ENCODE measurements around the gene SCUBE1. TPM values are rescaled to one million over a fixed set of nuclear protein-coding genes. Genes with fewer than 3 reads are reported as not detected.
A peak's percentile ranks its signal among the peaks of the same experiment; 100 is the strongest.

The SCUBE1 gene
- total RNA-seq (2012; rRNA removed) (not detected in 2 replicates), polyA plus RNA-seq (2012; rRNA removed) (not detected in 2 replicates), Bru-seq, nascent RNA (percentile 1 among the genes with signal in this experiment), BruChase-seq, experiment 1, labeled RNA remaining after a 6-hour chase (percentile 2 among the genes with signal in this experiment), BruChase-seq, experiment 2, labeled RNA remaining after a 2-hour chase (percentile 1 among the genes with signal in this experiment)
- polyA plus RNA-seq (2012; cell fraction: cytosol; rRNA removed), result not detected in 2 replicates
- polyA plus RNA-seq (2012; cell fraction: nucleus; rRNA removed; ENCODE audit: low replicate concordance), result not detected in 2 replicates
- long read RNA-seq, result 0 reads

DNA sequence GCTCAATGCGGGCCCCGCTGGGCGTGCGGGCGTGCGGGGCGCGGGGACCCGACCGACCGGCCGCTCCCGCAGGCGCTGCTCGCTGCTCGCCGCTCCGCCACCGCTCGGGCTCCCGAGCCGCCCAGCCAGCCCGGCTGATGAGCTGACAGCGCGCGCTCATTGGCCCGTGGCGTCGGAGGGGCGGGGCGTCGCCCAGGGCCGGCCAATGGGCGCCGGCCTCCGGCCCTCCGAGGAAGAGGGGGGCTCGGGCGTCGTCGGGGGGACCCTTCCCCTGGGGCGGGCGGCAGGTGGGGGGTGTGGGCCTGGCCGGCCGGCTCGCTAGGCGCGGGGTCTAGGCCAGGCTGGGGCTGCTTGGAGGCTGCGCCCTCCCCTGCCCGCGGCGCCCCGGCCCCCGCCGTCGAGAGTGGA is at the start of gene SCUBE1:
Gene SCUBE1 (minus strand): TSS at position 111 of the 408 bp plus-strand sequence. CDS start 111 bp downstream, outside the sequence.
- H3K9me1 ChIP-seq (ENCODE audit: insufficient read depth, low read length), result no peaks in the 10 kb centered on the region
- H2BK5ac ChIP-seq (ENCODE audit: low read depth, low read length, poor library complexity, severe bottlenecking), result no peak within 1 kb of the TSS
- no peak within 1 kb of the TSS for H4K5ac ChIP-seq (ENCODE audit: low read depth, low read length)
- peaks cover 62% of the 10 kb centered on the region for H3K27me3 ChIP-seq (ENCODE audit: control insufficient read depth, insufficient read depth, low read length)
- H3K23ac ChIP-seq (ENCODE audit: low read depth, low read length), result no peak within 1 kb of the TSS
- no peak within 1 kb of the TSS for H4K91ac ChIP-seq (ENCODE audit: insufficient read depth, low read depth, low read length)
- DNase-seq (no peak), ATAC-seq (ENCODE audit: low read depth) (peak; percentile 86)
- H4K8ac ChIP-seq (ENCODE audit: low read depth in 2 of 2, low read length in 2 of 2), result no peak within 1 kb of the TSS
- intact Hi-C loops (cut with micrococcal nuclease) (no loop called here), dilution Hi-C loops (cut with HindIII; ENCODE audit: low sequenced_read_pairs, unreplicated experiment) (no loop called here), in situ Hi-C loops (cut with MboI; ENCODE audit: low sequenced_read_pairs) (loop anchor here (10.0 kb wide), 1 partner anchor 68 kb away; no protein-coding TSS in a partner anchor)
- CTCF ChIA-PET, result no interaction called here
- no peak within 1 kb of the TSS for H2BK20ac ChIP-seq (ENCODE audit: low read depth, low read length)
- H2AK9ac ChIP-seq (replicated peaks; ENCODE audit: low read depth, low read length, poor library complexity), result no peak within 1 kb of the TSS
- no peak within 1 kb of the TSS for H3K14ac ChIP-seq (replicated peaks; ENCODE audit: low read depth, low read length)
- no peaks in the 10 kb centered on the region for H3K36me3 ChIP-seq (ENCODE audit: control insufficient read depth, insufficient read depth, low read length)
- H3K4me1 ChIP-seq (ENCODE audit: control insufficient read depth, insufficient read depth, low read length), result no peaks in the 10 kb centered on the region
- H3K9me3 ChIP-seq (ENCODE audit: control insufficient read depth, insufficient read depth, low read length), result no peaks in the 10 kb centered on the region
- H3K4me2 ChIP-seq (ENCODE audit: low read depth, low read length), result no peak within 1 kb of the TSS; the same call in 1 of the 2 replicates
- BruUV-seq (replicated peaks), result no TSS peak
- WGBS, 2 experiments (ENCODE audit: extremely low coverage in 2 of 2, insufficient read length in 1 of 2), result 5% methylated on average over 11 of the region's 56 CpGs; no CpG with 5 or more reads in 1 of the 2 experiments
- H2AFZ ChIP-seq (replicated peaks; ENCODE audit: low read length, poor library complexity), result peak within 1 kb of the TSS; percentile 43
- no peak within 1 kb of the TSS for H3K18ac ChIP-seq (ENCODE audit: low read depth, low read length)
- H2AK5ac ChIP-seq (ENCODE audit: low read depth, low read length), result no peak within 1 kb of the TSS
- H3K56ac ChIP-seq (ENCODE audit: extremely low read depth, insufficient read depth, low read length), result no peak within 1 kb of the TSS
- no peak within 1 kb of the TSS for H3K9ac ChIP-seq (ENCODE audit: low read depth, low read length)
- H3K79me1 ChIP-seq (ENCODE audit: low read depth in 1 of 2, low read length in 2 of 2), result no peaks in the 10 kb centered on the region
- H2BK120ac ChIP-seq (ENCODE audit: low read depth, low read length), result no peak within 1 kb of the TSS
- H4K20me1 ChIP-seq (ENCODE audit: insufficient read depth, low read length), result no peaks in the 10 kb centered on the region
- POLR2A ChIA-PET (ENCODE audit: unreplicated experiment), result no interaction called here
- H3K4me3 ChIP-seq (ENCODE audit: insufficient read depth, low read depth, low read length), result no peak within 1 kb of the TSS
- no peak within 1 kb of the TSS for H3K27ac ChIP-seq (ENCODE audit: insufficient read depth, low read length)
- TF ChIP-seq BHLHE40 (IDR thresholded peaks at IDR 0.05; ENCODE audit: low read depth, low read length) (no peak), MAZ (IDR thresholded peaks at IDR 0.05; ENCODE audit: borderline replicate concordance, low read depth, low read length) (no peak), RCOR1 (IDR thresholded peaks at IDR 0.05; ENCODE audit: insufficient replicate concordance, low read length) (no peak), RFX5 (IDR thresholded peaks at IDR 0.05; ENCODE audit: low read depth, low read length) (no peak), CEBPB (IDR thresholded peaks at IDR 0.05; ENCODE audit: low read depth, low read length) (no peak), MXI1 (IDR thresholded peaks at IDR 0.05; ENCODE audit: borderline replicate concordance, low read depth, low read length) (no peak), FOS (IDR thresholded peaks at IDR 0.05; ENCODE audit: low read depth, low read length) (no peak), NFE2L2 (IDR thresholded peaks at IDR 0.05; ENCODE audit: low read depth, low read length) (no peak)
- TF ChIP-seq, protein P1, sequence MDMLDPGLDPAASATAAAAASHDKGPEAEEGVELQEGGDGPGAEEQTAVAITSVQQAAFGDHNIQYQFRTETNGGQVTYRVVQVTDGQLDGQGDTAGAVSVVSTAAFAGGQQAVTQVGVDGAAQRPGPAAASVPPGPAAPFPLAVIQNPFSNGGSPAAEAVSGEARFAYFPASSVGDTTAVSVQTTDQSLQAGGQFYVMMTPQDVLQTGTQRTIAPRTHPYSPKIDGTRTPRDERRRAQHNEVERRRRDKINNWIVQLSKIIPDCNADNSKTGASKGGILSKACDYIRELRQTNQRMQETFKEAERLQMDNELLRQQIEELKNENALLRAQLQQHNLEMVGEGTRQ (IDR thresholded peaks at IDR 0.05; ENCODE audit: low read depth, low read length), result no peak
- no peak within 1 kb of the TSS for H2BK15ac ChIP-seq (ENCODE audit: low read depth, low read length)
- no peak within 1 kb of the TSS for H3K4ac ChIP-seq (ENCODE audit: low read depth, low read length)

Data from IMR-90 (cell line).